GM19467 (cell line): Measurements from ENCODE around the gene SCGB3A1.

ENCODE experiments used
- ATAC-seq: cut with Tn5 transposase; IDR thresholded peaks from one replicate; pipeline ENCODE4 v1.9.1; 2021; ENCODE audit warnings: mild to moderate bottlenecking, moderate library complexity; ENCODE audit not compliant: unreplicated experiment

Gene SCGB3A1

DNA sequence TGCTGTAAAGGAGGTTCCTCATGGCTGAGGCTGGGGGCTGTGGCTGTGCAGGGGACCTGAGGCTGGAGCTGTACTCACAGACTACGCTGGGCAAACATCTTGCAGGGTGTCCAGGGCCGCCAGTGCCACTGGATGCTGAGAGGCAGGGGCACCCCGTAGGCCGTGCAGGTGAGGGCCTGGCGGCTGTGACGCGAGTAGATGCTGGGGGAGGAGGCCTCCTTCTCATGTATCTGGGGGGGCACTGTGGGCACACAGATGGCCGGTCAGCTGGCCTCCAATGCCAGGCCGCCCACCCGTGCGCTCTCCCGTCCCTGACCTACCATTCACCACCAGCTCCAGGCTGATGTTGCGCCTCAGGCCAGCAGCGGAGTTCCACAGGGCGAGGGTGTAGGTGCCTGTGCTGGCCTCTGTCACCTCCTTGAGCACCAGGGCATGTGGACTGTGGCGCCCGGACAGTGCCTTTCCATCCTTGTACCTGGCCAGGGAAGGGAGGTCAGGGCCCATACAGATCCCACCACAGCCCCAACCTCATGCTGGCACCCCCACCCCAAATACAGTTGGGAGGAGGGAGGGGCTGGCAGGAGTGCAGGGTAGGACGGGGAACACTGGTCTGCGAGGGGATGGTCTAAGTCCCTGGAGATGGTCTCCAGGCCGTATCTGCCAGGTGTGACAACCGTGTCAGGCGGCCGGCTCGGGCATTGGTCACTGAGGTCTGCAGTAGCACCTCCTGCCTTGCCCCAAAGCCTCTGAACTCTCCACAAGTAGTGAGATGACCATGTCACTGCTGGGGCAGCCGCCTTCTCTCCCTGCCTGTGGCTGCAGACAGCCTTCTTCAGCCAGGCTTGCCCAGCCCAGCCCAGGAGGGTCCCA lies 34.7 kb upstream of the SCGB3A1 start:
- ATAC-seq, result no peak

DNA sequence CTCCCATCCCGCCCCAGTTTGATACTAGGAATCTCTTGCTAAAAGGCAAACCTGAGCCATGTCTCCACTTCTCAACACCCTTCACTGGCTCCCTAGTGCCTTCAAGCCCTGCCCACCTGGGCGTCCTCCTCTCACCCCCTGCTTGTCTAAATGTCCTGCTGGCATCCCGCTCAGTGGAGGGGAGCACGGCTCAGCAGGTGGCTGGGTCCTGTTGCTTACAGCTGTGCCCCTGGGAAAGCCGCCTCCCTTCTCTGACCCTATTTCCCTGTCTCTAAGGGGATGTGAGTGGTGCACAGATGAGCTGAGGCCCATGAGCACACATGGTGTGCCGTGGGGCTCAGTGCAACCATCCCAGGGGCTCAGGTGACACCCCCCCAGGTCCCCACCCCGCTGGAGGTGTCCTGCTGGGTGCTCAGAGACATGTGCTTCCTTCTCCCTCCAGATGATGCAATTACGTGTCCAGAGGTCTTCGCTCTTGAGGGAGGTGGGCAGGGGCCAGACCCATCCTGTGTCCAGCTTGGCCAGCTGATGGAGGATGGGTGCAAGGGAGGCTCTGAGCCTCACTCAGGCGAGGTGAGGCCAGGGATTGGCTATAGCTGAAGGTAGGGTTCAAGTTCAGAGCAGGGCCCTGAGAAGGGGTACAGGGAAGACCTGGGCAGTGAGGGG lies 34.0 kb upstream of the SCGB3A1 start:
- ATAC-seq, result no peak

DNA sequence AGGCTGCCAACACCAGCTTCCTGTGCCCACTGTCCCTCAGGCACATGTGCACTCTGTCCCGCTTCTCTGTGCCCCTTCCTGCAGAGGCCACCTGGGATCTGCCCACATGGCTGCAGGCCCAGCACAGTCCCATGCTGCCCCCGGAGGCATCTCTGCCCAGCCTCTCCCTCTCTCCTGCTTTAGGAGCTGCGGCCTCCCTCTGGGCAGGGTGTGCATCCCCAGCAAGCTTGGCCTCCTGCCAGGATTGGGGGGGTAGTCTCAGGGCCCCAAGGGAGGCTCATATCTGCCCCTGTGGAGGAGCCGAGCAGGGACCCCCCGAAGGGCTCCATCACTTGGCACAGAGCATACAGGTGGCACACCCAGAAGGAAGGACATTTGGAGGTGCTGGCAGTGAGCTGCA lies 33.3 kb upstream of the SCGB3A1 start:
- no peak for ATAC-seq

DNA sequence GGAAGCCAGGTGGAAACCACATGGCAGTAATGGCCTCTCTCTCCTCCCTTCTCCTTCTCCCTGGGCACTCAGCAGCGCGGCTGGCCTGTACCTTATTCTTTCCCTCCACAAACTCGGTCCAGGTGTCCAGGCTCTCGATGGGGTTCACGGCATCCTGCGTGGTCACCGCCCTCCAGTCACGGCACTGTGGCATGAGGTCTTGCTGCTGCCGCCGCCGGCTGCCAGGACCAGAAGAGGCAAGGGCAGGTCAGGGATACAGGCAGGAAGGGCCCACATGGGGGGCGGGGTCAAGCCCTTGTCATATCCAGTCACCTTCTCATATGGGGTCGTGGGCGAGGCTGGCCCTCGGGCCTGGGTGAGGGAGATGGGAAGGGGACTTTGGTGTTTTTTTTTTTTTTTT lies 32.5 kb upstream of the SCGB3A1 start:
- no peak for ATAC-seq

DNA sequence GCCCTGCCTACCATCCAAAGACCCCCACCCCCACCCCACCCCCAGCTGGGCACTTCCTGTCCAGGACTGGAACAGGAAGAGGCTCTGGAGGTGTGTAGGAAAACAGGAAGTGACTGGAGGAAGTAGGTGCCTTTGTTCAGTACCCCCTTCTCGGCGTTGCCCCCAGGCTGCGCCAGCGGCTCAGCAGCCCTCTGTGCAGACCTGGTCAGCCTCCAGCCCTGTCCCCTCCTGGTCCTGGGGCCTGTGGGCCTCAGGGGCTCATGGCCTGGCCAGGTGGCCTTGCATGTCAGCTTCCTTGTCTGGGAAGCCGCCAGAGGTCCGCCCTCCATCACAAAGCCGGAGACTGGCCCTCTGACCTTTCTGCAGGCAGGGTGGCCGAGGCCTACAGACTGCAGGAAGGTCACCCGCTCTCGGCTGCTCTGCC lies 32.1 kb upstream of the SCGB3A1 start:
- no peak for ATAC-seq

DNA sequence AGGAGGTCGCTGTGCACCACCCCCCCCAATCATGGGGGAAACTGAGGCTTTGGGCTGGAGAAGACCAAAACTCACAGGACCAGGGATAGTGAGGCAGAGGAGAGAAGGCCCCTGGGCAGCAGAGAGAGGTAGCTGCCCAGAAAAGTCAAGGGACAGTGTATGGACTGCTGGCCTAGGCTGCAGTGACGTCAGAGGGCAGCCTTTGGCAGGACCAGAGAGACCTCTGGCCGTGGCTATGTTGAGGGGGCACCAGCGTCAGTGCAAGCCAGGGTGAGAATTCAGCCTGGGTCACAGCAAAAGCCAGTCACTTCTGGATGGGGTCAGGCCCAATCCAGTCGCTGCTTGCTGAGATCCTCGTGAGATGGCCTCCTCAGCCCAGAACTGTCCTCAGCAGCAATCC lies 31.6 kb upstream of the SCGB3A1 start:
- ATAC-seq, result no peak

DNA sequence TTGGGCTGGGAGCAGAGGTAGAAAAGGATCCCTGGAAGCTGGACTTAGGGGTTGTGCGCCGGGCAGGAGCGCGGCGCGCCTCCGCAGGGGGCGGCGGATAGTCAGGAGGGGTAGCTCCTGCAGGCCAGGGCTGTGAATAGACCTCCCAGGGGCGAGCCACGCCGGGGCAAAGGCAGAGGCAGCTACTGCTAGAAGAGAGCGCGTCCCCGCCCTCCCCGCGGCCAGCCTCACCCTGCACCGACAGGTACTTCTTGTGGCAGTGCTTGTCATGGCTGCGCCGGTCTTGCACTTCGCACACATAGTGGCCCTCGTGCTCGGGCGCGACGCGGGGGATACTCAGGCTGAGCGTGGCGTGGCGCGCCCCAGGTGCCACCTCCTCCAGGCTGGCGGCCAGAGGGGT lies 30.0 kb upstream of the SCGB3A1 start:
- ATAC-seq, result no peak

DNA sequence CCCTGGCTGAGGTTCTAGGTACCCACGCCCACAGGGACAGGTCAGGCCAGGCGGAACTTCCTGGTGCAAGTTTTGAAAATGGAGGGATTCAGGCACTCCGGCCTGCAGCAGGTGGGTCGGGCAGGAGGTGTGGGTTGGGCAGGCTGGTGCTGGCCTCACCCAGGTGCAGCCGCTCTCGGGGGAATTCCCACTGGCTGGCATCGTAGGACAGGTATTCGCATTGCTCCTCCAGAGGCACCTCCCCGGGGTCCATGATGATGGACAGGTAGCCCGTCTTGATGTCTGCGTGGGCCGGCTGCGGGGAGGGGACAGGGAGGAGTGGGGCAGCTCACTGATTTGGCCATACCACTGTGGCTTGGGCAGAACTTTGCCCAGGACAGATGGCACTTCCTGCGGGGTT lies 28.7 kb upstream of the SCGB3A1 start:
- no peak for ATAC-seq

DNA sequence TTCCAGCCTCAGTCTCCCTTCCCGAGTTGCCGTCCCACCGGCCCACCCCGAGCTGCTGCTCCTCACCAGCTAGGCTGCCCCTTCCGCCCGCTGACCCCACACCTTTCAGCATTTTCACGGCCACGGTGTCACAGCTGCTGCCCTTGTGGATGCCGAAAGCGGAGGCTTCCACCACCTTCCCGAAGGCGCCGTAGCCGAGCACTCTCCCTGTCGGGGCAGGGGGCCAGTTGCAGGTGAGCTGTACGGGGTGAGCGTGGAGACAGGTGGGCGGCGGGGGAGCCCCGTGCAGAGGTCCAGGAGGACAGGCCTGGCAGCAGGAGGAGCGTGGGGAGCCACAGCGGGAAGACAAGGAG lies 28.2 kb upstream of the SCGB3A1 start:
- ATAC-seq, result no peak

DNA sequence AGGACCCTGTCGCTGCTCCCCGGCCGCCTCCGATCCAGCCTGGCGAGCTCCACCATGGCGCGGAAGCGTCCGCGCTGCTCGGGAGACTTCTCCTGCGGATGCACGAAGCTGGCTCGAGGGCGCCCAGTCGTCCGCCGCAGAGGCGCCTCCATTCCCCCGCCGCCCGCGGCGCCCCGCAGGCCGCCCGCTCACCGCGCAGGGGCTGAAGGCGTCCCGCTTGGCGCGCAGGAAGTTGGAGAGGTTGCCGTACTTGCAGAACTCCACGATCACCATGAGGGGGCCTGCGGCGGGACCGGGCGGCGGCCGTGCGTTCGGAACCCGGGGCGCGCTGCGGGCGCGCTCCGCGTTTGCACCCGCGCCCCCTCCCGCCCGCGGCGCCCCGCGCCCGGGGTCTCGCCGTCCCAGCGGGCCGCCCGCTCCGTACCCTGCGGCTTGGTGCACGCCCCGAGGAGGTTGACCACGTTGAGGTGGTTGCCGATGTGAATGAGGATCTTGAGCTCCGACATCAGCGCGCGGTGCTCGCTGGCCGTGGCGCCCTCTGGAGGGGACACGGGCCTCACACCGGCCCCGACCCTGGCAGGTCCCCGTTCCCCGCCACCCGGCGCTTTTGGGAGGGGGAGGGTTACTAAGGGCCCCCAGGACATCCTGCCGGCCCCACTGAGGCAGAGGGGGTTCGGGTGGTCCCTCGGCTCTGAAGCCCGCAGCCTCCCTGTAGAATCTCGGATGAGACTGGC lies 27.7 kb upstream of the SCGB3A1 start:
- ATAC-seq, result no peak

DNA sequence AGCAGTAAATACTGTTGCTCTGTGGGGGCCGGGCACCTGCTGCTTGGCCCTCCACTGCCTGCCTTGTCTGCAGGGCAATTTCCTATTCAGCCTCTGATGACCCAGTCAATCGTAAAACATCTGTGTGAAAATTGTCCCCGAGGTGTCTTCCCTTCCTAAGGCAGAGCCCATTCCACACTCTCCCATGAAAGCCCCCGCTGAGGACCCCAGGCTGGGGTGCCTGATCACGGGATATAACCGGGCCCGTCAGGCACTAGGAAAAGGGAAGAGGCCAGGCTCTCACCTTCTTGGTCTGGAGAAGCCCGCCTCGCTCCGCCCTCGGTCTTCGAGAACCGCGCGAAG lies 27.2 kb upstream of the SCGB3A1 start:
- no peak for ATAC-seq

DNA sequence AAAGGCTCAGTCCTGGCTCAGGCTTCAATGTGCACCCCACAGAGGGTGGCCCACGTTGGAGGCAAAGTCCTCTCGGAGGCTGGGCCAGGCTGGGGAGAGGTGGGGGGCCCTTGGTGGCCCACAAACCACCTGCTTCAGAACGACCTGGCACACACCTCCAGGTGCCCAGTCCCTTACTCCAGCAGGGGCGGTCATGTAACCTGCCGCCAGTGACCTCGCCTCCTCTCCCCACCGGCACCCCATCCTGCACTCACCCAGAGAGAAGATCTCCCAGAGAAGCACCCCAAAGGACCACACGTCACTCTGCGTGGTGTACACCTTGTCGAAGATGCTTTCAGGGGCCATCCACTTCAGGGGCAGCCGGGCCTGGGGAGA lies 22.5 kb upstream of the SCGB3A1 start:
- no peak for ATAC-seq

DNA sequence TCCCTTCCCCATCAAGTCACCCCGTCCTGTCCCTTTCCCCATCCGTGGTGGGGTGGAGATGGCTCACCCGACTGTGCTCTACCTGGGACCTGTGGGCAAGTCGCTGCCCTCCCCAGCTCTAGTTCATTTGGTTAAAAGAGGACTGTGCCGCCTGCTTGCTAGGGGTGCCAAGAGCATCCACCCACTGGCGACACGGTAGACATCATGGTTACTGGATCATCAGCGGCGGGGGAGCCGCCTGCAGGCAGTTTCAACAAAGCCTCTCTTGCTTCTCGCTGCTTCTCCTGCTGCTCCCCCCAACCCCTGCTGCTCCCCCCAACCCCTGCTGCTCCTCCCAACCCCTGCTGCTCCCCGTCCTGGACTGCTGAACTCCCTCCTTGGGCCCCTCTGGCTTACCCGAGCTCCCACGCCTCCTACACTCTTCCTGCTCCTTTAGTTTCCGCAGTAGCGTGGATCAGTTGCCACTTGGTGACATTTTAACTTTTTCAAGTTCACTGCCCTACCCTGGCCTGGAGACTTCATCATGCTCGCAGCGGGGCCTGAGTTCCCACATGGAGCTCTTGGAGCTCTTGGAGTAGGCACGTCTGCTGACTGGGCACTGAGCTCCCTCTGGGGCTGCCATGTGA lies 22.0 kb upstream of the SCGB3A1 start:
- no peak for ATAC-seq

DNA sequence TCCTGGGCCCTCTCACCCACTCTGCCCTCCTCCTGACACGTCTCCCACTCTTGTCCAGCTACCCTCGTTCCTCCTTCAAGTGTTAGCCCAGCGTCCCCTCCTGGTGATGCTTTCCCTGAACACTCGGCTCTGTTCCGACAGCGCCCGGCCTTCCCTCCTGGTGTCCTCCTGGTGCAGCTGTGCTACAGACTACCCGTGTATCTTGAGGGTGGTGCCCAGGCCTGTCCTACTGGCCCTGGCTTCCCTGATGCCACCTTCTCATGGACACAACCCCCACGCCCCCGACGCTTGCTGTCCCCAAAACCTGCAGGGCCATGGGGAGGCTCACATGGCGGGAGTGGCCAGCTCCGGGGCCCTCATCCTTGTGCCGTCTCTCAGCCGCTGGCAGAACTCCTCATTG lies 21.4 kb upstream of the SCGB3A1 start:
- ATAC-seq, result no peak

DNA sequence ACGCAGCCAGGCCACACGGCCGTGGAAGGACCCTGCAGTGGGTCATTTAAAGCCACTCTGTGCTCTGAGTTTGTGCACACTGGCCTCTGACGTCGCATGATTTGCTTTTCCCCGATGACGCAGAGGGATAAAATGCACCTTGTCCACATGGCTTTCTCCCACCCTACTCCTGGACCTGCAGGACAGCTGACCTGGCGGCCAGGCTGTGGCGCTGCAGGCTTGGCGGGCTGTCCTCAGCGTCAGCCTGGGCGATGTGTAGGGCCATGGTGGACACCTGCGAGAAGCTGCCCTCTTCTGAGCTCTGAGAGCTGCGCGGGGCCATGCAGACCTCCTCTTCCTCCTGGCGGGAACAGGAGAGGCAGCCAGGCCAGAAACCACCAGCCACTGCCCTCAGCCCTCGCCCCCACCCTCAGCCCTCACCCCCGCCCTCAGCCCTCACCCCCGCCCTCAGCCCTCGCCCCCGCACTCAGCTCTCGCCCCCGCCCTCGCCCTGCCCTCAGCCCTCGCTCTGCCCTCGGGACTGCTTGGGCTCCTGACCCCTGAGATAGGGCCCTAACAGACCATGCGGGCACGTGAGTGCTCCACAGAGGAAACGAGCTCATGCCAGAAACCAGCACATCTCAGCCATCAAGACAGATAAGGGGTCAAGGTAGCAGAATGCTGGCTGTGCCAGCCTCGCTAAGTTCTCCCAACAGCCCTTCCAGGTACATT lies 20.0 kb upstream of the SCGB3A1 start:
- no peak for ATAC-seq

DNA sequence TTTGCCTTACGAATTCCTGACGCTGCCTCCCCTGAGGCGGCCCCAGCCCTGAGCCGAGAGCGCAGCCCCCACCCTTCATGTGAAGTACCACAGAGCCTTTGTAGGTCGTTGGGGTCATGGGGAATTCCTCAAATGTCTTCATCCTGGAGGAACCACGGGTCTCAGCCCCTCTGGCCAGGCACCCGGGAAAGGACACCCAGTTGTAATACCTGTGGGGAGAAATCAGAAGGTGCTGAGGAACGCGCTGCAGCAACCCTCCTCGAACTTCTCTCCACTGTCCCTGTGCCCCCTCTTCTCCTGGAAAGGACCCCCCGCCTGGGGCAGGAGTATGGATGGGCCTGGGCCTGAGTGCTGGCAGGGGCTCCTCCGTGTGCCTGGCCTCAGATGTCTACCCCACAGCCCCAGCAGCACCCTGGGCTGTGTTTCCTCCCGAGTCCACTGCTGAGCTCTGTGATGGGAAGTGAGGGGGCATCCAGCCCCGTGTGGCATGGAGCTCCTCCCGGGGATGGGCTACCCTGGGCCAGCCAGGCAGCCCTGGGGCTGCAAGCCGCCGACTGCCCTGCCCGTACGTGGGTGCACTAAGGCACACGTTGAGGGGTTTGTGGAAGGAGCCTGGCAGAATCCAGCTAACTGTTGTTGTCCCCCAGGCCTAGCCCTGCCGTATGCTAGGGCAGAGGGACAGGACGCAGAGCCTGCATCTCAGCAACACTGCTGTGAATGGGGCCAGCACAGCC lies 18.7 kb upstream of the SCGB3A1 start:
- no peak for ATAC-seq

DNA sequence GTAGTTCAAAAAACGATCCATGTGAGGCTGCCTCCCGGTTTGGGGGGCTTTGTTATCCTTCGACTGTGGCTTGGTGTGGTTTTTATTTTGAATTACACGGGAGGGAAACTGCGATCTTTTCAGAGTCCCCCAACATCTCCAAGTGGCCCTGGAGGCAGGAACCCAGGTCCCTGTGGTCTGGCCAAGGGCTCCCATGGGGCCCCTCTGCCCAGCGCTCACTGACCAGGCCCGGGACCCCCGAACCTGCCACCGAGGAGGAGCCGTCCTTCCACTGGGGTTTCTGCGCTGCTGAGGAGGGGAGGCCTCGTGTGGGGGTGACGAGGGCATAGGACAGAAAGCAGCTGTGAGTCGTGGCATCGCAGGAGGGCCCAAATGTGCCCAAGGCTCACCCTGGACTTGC lies 18.1 kb upstream of the SCGB3A1 start:
- no peak for ATAC-seq

DNA sequence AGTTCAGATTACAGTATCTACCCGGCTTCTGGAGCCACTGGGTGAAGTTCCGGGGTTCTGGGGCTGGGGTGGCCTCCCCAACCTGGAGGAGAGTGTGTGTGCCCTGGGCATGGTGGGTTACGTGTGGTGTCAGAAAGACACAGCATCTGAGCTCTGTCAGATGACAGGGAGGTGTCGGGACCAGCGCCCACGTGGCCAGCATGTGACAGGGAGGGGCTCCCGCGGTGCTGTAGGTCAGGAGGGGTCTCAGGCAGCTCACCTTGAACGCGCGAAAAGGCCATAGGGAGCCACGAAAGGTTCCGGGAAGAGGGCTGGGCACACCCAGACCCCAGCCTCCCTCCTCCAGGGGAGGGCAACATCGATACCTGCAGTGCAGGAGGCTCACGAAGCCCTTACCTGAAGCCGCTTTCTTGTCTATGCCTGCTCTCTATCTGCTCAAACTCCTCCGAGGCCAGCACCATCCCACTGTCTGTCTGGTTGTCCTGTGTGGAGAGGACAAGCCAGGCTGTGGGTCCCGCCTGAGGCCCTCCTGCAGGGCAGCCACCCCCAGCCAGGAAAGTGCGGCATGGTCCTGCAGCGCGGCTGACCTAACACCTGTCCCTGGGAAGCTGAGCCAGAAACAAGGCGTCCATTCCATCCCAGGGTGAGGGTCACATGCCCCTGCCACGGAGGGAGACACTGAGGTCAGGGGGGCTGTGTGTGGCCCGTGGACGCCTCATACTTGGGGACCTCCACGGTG lies 17.4 kb upstream of the SCGB3A1 start:
- no peak for ATAC-seq

DNA sequence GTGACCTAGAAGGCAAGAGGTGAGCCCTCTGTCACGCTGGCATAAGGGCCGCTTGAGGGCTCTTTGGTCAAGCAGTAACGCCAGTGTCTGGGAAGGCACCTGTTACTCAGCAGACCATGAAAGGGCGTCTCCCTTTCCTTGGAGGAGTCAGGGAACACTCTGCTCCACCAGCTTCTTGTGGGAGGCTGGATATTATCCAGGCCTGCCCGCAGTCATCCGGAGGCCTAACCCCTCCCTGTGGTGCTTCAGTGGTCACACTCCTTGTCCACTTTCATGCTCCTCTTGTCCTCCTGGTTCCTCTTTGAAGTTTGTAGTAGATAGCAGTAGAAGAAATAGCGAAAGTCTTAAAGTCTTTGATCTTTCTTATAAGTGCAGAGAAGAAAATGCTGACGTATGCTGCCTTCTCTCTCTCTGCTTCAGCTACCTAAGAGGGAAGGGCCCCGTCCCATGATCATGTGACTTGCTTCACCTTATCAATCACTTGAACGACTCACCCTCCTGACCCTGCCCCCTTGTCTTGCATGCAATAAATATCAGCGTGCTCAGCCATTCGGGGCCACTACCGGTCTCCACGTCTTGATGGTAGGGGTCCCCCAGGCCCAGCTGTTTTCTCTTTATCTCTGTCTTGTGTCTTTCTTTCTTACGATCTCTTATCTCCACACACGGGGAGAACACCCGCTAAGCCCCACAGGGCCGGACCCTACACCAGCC lies 16.7 kb upstream of the SCGB3A1 start:
- ATAC-seq, result no peak
